Measurements from ENCODE around the gene ADCY2.

GRCh38 chr5:7871653-7872052 lies 475.7 kb downstream of the ADCY2 start:
- TF ChIP-seq ZFP30 (CRISPR knock-in tag; IDR thresholded peaks at IDR 0.05) (no peak), RARB (CRISPR knock-in tag; IDR thresholded peaks at IDR 0.05) (no peak), ZNF70 (CRISPR knock-in tag; IDR thresholded peaks at IDR 0.05) (no peak), ZFP3 (CRISPR knock-in tag; IDR thresholded peaks at IDR 0.05) (no peak), BACH2 (CRISPR knock-in tag; IDR thresholded peaks at IDR 0.05; ENCODE audit: borderline replicate concordance) (no peak), CREB5 (CRISPR knock-in tag; IDR thresholded peaks at IDR 0.05; ENCODE audit: low read depth) (no peak), TCF4 (CRISPR knock-in tag; IDR thresholded peaks at IDR 0.05; ENCODE audit: borderline replicate concordance) (no peak), POU6F1 (CRISPR knock-in tag; IDR thresholded peaks at IDR 0.05; ENCODE audit: borderline replicate concordance, low read depth) (no peak), ESRRG (CRISPR knock-in tag; IDR thresholded peaks at IDR 0.05) (no peak), PATZ1 (CRISPR knock-in tag; IDR thresholded peaks at IDR 0.05; ENCODE audit: borderline replicate concordance) (no peak)

Measured in SK-N-SH treated with all-trans-retinoic acid at 6 μM for 48 hours (cell line).